GM19397 (cell line): Measurements from ENCODE around the gene TSPY2.
"Not testable (repeated sequence)": the region's sequence is repeated elsewhere in the genome, so short reads cannot be mapped to it uniquely, and the experiment has no call there.

Experiments
- ATAC-seq: cut with Tn5 transposase; IDR thresholded peaks from one replicate; pipeline ENCODE4 v1.9.1; 2021; ENCODE audit warnings: mild to moderate bottlenecking, moderate library complexity; ENCODE audit not compliant: unreplicated experiment

Gene TSPY2

DNA sequence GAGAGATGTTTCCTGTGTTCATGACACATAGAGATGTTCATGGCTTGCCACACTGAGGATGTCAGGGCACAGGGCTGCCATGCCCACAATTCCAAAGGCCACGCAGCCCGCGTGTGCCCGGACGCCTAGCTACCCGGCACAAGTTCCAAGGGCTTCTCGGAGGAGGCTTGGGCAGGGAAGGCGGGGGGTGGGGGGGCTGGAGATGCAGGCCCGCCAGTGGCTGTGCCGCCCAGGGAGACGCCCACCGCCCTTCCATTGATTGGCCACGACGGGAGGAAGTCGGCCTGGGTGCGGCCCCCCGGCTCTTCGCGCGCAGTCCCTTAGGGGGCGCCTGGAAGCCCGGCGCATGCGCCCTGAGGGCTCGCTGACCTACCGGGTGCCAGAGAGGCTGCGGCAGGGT, at the start of gene TSPY2:
TSPY2 (plus strand) TSS at position 301 of the 400 bp plus-strand sequence; CDS start at position 347, 46 bp downstream.
- not testable (repeated sequence) for ATAC-seq

GRCh38 chrY:6209565-6209964, 36.5 kb upstream of the TSPY2 start:
- ATAC-seq, result not testable (repeated sequence)

DNA sequence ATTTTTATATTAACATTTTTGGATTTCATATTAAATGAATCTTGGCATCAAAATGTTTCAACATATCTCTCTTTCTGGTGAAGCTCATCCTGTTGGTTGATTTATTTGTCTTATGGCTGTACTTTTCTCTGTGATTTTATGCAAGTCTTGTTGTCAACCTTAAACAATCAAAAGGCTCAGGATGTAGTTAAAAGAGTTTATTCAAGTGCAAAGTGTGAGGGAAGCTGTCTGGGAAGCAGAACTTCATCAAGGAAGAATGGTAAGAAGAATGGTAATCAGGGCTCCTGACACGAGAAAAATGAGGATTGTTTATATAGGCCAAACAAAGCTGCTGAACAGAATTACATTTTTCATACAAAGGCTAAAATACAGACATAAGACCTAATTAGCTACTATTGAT, 29.0 kb upstream of the TSPY2 start:
- not testable (repeated sequence) for ATAC-seq

GRCh38 chrY:6269839-6270238, 23.8 kb downstream of the TSPY2 start:
- not testable (repeated sequence) for ATAC-seq
